Medulla oblongata (tissue), 1 donor: ENCODE measurements around the gene ALOX12.

Experiments
- DNase-seq: peaks from one replicate; pipeline ENCODE4 v3.0.0-alpha.2; 2015; ENCODE audit errors: extremely low spot score

Gene ALOX12

DNA sequence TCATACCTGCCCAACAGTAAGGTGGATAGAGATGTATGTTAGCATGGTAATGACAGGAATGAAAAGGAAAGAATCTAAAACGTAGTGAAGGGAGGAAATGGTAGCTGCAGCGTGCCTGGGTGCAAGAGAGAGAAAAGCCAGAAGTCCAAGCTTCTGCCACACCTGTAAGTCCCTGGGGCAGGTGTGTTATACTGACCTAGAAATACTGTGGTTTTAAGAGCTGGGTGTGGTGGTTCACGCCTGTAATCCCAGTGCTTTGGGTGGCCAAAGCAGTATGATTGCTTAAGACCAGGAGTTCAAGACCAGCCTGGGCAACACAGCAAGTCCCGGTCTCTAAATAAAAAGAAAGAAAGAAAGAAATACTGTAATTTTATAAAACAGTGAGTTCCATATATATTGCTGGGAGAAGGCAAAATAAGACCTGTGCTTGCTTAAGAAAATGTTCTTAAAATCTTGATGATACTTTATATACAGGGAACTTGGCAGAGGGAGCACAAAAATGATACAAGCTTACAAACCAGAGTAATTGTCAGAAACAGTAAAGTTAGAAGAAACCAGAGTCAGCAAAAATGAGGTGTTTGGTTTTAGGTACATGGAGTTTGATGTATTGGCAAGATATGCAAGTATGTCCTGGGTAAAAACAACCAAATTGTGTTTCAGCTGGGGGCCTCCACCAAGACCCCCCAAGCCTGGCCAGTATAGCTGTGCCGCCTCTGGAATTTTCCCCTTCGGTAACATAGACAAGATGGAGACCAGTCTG lies 6.6 kb downstream of the ALOX12 start:
- DNase-seq = no peak

DNA sequence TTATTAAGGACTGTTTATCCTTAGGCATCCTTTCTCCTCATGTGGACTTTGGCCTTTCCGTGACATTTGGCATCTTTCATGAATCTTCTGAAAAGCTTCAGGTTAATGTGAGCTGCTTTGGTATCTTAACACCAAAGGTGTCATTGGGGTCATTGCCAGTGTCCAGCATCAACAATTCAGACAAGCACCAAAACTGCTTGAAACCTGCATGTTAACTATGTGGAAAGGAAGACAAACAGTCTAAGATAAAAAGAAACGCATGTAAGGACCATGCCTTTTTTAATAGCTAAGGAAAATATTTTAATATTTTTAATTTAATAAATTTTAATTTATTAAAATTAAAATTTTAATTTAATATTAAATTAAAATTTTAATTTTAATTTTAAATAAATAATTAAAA lies 7.9 kb downstream of the ALOX12 start:
- no peak for DNase-seq

DNA sequence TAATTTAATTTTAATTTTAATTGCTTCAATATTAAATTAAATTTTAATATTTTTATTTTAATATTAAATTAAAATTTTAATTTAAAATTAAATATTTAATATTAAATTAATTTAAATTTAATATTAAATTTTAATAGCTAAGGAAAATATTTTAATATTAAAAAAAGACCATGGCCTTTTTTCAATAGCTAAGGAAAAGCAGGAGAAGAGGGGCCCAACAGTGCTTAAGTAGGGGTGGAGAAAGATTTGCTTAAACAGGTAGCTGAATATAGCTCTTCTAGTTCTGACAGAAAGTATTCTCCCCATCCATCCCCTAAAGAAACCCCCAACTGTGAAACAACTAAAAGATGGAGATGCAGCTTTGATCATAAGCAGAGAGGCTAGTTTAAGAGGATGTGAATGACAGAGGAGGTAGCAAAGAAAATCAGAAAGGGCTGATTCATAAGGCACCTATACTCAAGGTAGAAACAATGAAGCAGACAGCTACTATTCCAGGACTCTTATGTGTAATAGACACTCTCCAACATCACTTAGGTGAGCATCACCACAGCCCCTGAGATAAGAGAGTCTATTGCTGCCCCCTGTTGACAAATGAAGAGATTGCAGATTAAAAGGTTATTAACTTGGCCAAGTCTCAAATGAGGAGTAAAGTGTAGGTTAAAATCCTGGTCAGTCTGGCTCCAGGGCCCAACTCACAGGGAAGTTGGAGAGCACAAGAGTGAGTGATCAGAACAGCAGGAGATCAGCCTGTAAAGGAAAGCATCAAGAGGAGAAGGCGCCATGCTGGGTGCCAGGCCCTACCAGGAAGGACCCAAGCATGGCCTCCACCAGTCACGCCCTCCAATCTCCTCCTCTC lies 8.8 kb downstream of the ALOX12 start:
- DNase-seq = peak; percentile 82

DNA sequence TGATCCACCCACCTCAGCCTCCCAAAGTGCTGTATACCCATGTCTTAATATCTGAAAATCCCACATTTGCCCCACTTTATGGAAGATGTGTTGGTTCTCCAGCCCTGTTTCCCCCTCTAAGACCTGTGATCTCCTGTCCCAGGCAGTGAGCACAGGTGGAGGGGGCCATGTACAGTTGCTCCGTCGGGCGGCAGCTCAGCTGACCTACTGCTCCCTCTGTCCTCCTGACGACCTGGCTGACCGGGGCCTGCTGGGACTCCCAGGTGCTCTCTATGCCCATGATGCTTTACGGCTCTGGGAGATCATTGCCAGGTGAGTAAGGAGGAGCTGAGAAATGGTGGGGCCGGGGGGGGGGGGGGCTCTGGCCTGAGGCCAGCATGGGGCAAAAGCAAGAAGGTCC lies 9.9 kb downstream of the ALOX12 start:
- DNase-seq = no peak

DNA sequence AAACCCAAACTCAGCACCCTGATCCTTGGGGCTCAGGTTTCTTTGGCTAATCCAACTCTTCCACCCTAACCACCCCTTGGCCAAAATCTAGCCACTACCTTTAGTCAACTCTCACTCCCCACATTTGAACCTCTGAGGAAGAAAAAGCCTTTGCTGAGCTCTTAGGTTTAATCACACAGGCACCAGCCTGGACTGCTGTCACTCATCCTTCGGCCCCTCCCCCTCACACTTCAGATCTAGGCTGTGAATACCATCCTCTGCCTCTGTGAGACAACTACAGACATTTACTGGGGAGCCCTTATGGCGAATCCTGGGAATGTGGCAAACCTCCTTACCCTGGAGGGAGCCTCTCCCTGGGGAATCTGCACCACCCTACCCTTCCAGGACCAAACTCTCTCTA lies 11.3 kb downstream of the ALOX12 start:
- DNase-seq = no peak

DNA sequence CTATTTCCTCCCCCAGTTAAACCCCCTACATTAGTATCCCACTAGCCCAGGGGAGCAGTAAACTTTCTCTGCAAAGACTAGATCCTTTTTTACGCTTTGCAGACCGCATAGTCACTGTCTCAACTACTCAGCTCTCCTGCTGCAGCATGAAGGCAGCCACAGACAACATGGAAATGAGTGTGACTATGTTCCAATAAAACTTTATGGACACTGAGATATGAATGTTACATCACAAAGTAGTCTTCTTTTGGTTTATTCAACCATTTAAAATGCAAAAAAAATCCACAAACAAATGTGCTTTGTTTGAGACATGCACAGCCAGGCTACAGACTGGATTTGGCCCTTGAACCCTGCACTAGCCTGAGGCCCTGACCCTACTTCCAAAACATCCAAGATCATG lies 14.7 kb downstream of the ALOX12 start:
- DNase-seq = no peak

DNA sequence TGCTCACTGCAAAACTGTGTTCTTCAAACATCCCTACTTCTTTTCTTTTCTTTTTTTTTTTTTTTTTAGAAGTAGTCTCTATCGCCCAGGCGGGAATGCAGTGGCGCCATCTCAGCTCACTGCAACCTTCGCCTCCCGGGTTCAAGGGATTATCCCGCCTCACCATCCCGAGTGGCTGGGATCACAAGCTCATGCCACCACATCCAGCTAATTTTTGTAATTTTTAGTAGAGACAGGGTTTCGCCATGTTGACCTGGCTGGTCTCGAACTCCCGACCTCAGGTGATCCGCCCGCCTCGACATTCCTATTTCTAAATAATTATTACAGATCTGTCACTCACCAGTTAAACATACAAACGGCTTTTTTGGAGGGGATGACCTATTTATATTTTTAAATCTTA lies 15.6 kb downstream of the ALOX12 start:
- DNase-seq = no peak

DNA sequence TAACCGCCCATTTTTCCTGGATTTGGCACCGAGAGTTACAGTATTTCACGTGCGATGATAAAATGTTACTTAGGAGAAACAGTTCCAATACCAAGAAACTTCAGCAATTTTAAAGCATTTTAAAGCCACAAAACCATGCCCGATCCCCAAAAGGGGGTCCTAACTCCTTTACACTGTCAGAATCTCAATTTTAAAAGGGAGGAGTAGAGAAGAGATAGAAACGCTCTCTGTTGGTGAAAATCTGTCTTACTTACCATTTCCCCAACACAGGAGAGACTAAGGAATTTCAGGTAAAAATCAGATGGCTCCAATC lies 16.0 kb downstream of the ALOX12 start:
- no peak for DNase-seq

- peak; percentile 98 for DNase-seq
These were observed 18.6 kb downstream of the ALOX12 start for GRCh38 chr17:7014261-7014994.

DNA sequence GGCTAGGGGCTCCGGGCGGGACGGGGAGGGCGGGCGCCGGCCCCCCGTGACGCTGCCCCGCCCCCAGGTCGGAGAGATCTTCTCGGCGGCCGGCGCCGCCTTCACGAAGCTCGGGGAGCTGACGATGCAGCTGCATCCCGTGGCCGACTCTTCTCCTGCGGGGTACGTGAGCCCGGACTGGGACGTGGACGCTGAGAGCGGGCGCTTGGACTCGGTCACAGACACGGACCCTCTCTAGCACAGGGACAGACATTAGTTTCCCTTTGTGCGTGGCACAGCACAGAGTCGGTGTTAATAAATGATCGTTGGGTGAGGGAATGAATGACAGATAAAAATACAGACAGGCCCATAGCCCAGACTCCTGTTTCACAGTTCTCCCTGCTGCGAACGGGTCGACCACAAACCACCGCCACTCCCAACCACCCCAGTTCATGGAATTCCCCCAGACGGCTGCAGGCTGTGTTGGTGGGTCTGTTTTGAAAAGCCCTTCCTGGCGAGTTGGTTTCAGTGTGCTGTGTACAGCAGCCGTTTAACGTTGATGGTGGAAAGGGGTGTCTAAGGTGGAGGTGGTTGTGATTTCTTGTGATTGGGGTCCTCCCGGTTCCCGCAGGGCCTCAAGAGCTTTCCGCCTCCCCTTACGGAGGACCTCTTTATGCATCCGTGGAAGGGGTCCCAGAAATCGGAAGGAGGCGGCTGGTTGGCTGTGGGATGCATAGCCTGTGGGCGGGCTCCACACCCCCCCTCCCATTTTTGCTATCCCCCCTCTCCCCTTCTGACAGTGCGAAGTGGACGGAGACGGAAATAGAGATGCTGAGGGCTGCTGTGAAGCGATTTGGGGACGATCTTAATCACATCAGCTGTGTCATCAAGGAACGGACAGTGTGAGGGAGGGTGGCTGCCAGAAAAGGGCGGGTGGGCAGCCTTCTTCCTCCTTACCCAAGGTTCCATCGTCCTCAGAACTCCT lies 19.4 kb downstream of the ALOX12 start:
- DNase-seq = no peak

- DNase-seq = no peak
These were observed 20.6 kb downstream of the ALOX12 start for GRCh38 chr17:7016418-7016817.

DNA sequence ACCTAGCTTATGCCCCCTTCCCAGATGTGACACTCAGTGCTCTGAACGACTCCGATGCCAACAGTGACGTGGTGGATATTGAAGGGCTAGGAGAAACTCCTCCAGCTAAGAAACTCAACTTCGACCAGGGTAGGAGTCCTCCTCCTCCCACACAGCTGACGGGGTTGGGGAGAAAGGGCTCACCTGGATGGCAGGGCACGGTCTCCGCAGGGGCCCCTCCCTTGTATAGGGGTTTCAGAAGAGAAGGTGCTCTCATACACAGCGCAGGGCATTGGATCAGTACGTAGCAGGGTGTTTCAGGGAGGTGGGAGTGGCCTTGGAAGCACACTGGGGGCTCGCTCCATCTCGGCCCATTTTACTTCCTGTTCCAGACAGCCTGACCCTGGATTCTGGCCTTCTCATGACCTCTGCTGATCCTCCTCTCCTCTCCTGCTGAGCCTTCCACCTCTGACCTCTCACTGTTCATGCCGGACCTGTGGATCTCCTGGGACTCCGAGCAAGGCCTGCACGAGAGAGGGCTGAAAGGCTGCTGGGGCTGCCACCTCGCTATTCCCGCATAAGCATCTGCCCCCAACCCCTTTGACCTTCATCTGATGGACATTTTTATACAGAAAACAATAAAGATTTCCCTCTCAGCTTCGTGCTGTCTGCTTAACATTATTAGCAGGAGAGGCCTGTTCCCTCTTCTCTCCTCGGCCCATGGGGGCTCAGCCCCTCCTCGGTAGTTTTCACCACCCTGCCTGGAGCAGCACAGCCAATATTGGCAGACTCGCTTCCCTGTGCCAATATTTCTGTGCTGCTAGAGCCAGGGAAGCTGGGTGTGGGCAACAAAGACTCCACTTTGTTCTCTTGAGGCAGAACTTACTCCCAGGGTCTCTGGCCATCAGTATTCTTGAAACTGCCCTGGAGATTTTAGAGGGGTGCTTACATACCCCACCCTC lies 21.3 kb downstream of the ALOX12 start:
- DNase-seq = no peak

DNA sequence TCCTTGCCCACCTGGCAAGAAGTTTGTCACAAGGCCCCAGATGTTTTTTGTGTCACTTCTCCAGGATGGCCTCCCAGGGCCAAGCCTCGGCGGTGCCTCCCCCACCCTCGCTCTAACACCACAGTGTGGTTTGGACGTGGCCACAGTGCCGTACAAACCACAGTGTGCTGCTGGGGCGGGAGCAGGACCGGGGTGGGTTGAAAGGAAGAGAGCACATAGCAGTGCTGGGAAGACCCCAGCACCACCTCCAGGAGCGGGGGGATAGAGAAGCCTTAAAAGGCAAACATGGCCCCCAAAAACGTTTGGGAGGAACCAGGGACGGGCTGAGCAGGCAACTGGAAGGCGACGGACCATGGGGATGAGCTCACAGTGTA lies 22.0 kb downstream of the ALOX12 start:
- no peak for DNase-seq

GRCh38 chr17:7018331-7018964 lies 22.6 kb downstream of the ALOX12 start:
- DNase-seq = no peak

- peak; percentile 4 for DNase-seq
These were observed 23.5 kb downstream of the ALOX12 start for GRCh38 chr17:7019367-7019766.

DNA sequence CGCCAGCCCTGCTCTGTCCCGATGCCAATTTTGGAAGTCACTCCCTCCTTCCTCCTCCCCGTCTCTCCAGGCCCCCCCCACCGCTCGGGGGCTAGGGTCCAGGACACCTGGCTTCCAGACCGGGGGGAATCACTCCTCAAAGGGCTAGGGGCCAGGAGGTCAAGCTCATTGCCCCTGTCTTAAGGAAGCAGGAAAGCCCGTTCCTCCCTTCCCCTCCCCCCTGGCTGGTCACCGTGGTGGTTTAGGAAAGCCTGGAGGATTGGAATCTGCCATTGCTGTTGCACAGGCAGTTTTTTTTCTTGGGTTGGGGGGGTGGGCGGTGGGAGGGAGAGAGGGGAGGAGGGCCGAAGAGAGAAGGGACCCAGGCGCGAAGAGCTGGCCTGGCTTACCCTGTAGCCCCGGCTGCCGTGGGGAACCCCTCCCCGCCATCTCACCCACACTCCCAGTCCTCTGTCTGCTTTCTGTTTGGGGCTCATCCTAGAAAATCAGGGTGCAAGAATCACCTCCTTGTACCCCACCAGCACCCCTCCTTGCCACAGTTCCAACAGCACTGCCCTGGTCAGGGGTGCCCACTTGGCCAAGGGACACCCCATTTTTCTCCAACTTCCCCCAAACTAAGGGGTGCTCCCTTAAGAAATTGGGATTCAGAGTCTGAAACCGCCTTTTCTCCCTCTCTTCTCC lies 24.1 kb downstream of the ALOX12 start:
- DNase-seq = peak; percentile 33

GRCh38 chr17:7020894-7021664 lies 25.2 kb downstream of the ALOX12 start:
- no peak for DNase-seq

DNA sequence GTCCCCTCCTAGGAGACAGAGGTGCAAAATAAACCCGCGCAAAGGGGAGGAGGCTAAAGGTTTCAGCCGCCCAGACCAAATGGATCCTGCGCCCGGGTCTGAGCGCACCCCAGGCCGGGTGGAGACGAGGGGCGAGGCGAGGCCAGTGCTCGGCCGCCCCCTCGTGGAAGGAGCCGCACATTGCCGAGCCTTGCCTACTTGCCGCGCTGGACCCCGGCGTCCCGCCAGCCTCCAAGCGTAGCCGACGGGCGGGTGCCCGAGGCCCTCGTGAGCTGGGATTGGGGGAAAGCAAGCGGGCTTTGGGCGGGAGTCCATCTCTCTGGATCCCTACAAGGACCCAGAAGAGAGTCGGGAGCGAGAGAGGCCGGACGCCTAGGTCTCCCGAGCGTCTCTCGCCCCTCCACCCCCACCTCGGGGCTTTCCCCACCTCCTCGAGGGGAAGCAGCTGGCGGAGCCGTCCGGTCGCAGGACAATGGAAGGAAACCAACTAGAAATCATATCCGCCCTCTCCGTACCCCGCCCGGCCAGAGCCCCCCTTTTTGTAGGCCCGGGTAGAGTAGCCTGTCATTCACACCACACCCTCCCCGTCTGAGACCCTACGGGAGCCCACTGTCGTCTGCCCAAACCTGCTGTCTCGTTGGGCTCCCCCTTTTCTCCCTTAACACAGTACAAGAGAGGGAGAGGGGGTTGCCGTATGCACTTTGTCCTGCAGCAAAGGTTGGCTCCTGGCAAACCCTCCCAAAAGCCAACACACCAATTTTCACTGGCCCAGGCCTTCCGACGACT lies 26.3 kb downstream of the ALOX12 start:
- DNase-seq = peak; percentile 78
